GM12891 (cell line): ENCODE data around the gene POLR2C.

Source experiments
- DNase-seq: peaks from one replicate; pipeline ENCODE4 v3.0.0; 2011; ENCODE audit warnings: low spot score; ENCODE audit not compliant: insufficient read length
- FAIRE-seq: peaks from 2 replicates; lab custom pipeline; 2011; peaks lifted over from hg19 to GRCh38; lab: Jason Lieb, UNC
- PAX5 ChIP-seq: IDR thresholded peaks from 2 replicates; pipeline ENCODE4 v1.6.1; 2011; ENCODE audit warnings: low read length, moderate library complexity, mild to moderate bottlenecking; ENCODE audit not compliant: insufficient read depth, severe bottlenecking
- POLR2A ChIP-seq: IDR thresholded peaks from 2 replicates; pipeline ENCODE4 v1.6.1; 2011; ENCODE audit warnings: low read depth, low read length, control low read depth
- POLR2AphosphoS5 ChIP-seq: IDR thresholded peaks from 2 replicates; pipeline ENCODE4 v1.6.1; 2011; ENCODE audit warnings: low read depth, low read length, control low read depth
- POU2F2 ChIP-seq: IDR thresholded peaks from 2 replicates; pipeline ENCODE4 v1.6.1; 2011; ENCODE audit warnings: low read depth, mild to moderate bottlenecking, control low read depth, low read length, moderate library complexity
- SPI1 ChIP-seq: IDR thresholded peaks from 2 replicates; pipeline ENCODE4 v1.6.1; 2011; ENCODE audit warnings: low read depth, low read length, control low read depth
- TAF1 ChIP-seq: IDR thresholded peaks from 2 replicates; pipeline ENCODE4 v1.6.1; 2011; ENCODE audit warnings: low read depth, low read length, control low read depth

The POLR2C gene

DNA sequence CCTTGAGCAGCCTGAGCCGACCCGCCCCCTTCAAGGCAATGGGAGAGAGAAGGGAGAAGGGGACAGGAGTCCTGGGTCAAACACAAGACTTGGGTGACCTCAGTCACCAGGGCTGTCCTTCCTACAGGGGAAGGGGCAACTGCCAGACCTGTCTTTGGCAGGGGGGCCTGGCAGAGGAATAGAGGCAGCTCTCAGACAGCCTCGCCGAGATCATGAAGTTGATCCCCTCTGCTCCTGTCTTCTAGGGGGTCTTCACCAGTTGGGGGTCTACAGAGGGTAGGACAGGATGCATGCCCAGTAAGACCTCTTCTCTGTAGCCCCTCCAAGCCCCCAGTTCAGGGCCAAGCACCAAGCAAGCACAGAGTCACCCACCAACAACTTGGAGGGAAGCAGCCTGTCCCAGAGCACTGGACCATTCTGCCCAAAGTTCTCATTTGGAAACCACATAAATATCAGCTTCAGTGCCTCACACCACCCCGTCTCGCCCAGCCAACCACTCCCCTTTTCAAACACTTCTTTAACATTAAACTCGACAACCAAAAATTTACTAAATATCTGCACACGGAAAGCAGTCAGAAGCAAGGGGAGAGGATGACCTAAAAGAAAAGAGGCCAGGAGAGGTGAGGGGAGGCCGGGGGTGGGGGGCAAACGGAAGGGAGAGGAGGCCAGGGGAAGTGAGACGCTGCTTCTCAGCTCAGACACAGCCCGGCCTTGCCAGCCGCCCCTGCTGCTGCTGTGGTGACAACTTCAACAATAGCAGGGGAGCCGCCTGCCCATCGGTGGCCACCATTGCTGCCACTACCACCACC is 16.1 kb downstream of the POLR2C start:
- peak; percentile 66 for FAIRE-seq
- no peak for TF ChIP-seq POLR2A
- no peak for TF ChIP-seq POLR2AphosphoS5
- no peak for TF ChIP-seq PAX5
- TF ChIP-seq POU2F2, result no peak
- no peak for TF ChIP-seq TAF1
- TF ChIP-seq SPI1, result no peak
- no peak for DNase-seq

DNA sequence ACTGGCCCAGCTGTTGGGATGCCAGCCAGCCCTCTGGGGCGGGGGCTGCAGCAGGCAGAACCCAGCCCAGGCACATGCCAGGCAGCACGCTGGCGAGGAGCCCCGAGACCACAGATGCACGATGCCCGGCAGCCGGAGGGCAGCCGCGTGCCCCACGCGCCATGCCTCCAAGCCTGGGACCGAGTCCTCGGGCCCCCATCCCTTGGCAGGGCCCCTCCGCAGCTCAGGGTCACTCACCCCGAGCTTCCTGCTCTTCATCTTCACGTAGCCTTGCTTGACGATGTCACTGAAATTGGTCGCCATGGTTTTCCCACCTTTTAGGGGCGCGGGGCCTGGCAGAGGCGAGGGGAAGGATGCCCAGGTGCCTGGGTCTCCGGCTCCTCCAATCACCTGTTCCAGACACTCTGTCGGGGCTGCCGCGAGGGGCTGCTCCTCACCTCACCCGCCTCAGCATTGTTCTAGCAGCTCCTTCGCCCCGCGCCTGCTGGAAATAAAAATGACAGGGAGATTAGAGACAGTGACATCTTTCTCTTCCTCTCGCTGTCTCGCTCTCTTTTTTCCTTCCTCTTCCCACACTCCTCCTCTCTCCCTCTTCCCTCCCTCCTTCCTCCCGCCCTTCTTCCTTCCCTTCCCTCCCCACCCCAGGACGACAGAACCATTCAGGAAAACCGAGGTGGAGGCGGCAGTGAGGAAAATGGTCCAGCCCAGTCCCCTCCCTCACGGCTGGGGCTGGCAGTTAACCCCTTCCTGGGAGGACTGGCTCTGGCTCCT is 16.9 kb downstream of the POLR2C start:
- TF ChIP-seq POU2F2 (no peak), PAX5 (no peak), POLR2AphosphoS5 (no peak), POLR2A (no peak), TAF1 (no peak), SPI1 (no peak)
- DNase-seq, result no peak
- no peak for FAIRE-seq

DNA sequence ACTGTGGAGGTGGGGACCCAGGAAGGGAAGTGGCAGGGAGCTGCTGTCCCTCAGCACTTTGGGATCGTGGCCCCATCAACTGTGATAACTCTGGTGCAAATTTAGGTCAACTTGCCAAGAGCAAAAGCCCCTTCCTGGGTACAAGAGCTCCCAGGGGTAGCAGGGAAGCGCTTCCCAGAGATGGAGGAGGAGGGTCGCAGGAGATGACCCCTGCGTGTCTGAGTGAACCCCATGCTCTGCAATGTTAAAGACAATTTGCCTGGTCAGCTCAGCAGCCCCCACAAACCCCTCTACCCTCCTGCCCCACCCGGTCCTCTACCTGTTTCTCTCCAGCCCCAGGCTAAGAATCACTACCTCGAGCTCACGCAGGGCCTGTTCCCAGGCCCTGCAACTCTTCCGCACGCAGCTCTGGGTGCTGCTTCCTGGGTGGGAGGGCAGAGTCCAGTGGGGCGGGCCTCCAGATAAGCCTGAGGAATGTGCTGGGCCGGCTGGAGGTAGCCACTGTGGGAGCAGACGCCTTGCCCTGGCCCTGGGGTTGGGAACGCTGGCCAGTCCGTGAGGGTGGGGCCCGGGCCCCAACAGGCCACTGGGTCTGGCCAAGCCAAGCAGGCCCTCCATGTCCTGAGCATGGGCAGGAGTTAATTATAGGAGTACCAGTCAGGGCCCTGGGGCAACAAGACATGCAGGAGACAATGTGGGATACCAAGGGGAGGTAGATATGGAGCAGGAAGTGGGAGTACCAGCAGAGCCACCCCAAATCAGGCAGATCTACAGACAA is 17.7 kb downstream of the POLR2C start:
- no peak for TF ChIP-seq POU2F2
- TF ChIP-seq PAX5, result no peak
- no peak for TF ChIP-seq POLR2AphosphoS5
- no peak for TF ChIP-seq TAF1
- TF ChIP-seq POLR2A, result no peak
- TF ChIP-seq SPI1, result no peak
- no peak for FAIRE-seq
- no peak for DNase-seq

DNA sequence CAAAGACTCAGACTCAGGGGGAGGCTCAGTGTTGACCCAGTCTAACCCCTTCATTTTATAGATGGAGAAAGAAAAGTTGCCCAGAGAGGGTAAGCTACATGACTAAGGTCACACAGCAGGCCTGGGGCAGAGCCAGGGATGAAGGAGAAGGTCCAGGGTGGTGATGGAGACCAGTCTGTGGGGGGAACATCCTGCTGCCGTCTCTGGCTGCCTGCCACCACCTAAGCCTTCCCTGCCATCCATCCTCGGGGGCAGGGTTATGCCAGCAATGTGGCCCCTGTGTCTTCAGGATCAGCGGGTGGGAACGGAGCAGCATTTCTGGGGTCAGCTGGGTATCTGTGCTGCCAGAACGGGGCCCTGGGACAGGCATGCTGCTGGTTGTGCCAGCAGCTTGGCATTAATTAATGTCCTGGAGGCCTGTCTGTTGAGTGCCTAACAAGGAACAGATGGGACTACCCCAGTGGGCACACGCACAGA is 18.3 kb downstream of the POLR2C start:
- no peak for FAIRE-seq
- no peak for DNase-seq
- no peak for TF ChIP-seq PAX5
- no peak for TF ChIP-seq POU2F2
- no peak for TF ChIP-seq POLR2AphosphoS5
- no peak for TF ChIP-seq SPI1
- no peak for TF ChIP-seq TAF1
- no peak for TF ChIP-seq POLR2A

DNA sequence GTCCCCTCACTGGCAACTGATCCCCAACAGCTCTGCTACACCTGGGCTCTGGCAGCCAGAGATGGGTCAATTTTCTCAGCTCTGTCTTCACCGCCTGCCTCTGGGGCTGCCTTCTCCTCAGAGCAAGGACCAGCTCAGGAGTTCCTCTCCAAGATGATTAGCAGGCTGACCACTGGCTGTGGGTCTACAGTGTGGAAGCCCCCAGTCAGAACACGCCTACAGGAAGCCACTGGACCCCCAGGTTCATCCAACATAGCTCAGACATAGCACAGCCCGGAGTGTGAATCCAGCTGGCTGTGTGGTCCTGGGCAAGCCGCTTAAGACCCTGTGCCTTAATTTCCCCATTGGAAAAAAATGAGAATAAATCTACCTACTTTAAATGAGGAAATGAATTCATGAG is 18.9 kb downstream of the POLR2C start:
- FAIRE-seq (no peak), DNase-seq (no peak)
- TF ChIP-seq TAF1 (no peak), PAX5 (no peak)

DNA sequence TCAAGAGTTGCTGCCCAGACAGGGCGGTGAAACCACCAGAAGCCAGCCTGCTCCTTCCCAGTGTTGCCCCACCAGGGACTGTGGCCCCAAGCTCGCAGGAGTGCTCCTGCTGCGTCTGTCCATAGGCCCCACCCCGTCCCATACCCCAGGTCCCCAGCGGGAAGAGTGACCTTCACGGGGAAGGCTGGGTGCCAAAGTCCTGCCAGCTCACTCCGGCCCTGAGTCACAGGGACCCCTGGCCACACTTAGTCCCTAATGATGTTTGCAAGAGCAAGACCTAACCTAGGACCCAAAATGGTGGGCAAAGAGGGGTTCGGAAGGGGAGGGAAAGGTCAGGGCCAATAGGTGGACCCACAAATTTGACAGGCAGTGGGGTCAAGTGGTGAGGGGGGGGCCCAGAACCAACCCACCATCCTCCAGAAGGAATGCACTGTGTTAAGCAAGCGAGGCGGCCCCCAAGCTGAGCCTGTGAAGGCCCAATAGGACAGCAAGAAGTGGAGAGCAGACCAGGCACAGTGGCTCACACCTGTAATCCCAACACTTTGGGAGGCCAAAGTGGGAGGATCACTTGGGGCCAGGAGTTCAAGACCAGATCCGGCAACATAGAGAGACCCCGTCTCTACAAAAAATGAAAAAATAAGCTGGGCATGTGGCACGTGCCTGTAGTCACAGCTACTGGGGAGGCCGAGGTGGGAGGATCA is 20.5 kb downstream of the POLR2C start:
- no peak for DNase-seq
- TF ChIP-seq PAX5, result no peak
- no peak for TF ChIP-seq POLR2AphosphoS5
- TF ChIP-seq TAF1, result no peak
- TF ChIP-seq POU2F2, result no peak
- TF ChIP-seq SPI1, result no peak
- FAIRE-seq, result no peak

DNA sequence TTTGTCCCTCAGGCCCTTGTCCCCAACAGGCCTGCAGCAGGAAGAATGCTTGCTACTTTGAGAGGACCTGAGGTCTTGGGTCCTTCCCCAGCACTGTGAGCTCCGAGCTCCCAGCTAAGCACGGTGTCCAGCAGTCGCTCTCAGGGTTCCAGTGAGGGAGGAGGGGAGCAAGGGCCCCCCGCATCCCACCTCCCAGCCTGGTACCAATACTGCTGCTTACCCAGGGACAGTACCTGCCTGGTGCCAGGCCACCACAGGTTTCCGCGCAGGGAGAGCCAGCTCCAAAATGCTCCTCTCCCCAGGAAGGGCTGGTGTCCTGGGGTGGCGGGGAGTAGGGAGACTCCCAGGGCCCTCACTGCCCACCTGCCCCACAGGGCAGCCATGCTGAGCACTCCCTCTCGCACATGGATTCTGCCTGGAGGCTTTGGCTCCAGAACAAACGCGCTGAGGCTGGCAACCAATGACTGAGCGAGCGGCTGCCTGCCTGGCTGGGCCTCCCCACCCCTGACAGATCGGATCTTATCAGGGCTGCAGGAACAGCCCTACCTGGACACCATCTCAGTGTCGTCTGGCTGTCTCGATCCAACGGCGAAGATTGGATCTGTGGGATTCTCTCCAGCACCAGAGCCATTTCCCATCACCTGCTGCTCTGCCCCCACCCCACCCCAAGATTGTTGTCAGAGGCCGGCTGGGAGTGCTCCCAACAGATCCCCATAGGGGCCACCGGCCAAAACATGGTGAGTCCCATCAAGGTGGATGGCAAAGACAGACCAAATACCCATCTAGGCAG is 21.4 kb downstream of the POLR2C start:
- FAIRE-seq (no peak), DNase-seq (no peak)
- TF ChIP-seq PAX5 (no peak), POLR2AphosphoS5 (no peak), POLR2A (no peak), POU2F2 (no peak), SPI1 (no peak), TAF1 (no peak)

DNA sequence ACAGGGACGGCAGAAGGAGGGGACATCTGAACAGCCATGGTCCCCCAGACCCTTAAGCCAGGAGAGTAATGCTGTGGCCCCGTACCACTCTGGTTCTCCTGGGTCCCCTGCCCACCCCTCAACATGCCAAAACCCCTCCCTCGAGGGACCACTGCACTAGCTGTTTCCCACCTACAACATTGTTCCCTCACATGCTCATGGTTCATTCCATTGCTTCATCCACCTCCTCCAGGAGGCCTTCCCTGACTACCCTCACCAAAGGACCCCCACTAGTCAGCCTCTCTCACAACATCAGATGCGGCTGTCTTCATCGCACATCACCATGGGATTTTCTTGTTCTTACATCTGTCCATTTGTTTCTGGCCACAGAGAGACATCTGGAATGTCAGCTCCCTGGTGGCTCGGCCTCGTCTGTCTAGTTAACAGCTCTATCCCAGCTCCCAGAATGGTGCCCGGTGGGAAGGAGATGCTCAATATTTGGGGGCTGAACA is 22.1 kb downstream of the POLR2C start:
- FAIRE-seq (no peak), DNase-seq (no peak)
- no peak for TF ChIP-seq TAF1
- TF ChIP-seq POLR2AphosphoS5, result no peak
- no peak for TF ChIP-seq PAX5
- no peak for TF ChIP-seq SPI1
- no peak for TF ChIP-seq POLR2A
- no peak for TF ChIP-seq POU2F2
